NOMO-1 treated with DMSO at 0.1 percent for 48 hours (cell line): Measurements from ENCODE around the gene RSAD2.
"Not testable (repeated sequence)": the region's sequence is repeated elsewhere in the genome, so short reads cannot be mapped to it uniquely, and the experiment has no call there.

Experiments
- DNase-seq: peaks from one replicate; lab custom pipeline; 2025; ENCODE audit not compliant: unreplicated experiment; lab: John Stamatoyannopoulos, UW

Gene RSAD2

GRCh38 chr2:6923319-6923718, 45.7 kb downstream of the RSAD2 start:
- DNase-seq: no peak

- no peak for DNase-seq
Observed at GRCh38 chr2:6924101-6924923, 46.7 kb downstream of the RSAD2 start.

DNA sequence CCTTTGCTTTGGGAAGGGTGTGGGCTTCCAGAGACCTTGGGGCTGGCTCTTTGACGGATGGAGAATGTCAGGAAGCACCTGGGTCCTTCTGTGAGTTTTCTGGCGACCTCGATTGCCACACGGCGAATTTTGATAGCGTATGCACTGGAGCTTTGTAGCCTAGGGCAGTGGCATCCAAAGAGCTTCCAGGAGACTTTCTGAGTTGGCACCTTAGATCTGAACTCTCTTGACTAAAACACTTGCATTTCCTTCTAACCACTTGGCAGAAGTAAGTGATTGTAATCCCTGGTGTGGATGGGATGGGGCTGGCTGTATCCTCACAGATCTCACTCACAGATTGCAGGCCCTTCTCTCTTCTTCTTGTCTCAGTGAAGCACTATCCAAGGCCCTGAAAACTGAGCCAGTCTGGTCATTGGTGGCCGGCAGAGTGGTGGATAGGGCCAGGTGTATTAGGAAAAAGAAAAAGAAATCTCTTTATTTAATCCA, 47.4 kb downstream of the RSAD2 start:
- DNase-seq: no peak

DNA sequence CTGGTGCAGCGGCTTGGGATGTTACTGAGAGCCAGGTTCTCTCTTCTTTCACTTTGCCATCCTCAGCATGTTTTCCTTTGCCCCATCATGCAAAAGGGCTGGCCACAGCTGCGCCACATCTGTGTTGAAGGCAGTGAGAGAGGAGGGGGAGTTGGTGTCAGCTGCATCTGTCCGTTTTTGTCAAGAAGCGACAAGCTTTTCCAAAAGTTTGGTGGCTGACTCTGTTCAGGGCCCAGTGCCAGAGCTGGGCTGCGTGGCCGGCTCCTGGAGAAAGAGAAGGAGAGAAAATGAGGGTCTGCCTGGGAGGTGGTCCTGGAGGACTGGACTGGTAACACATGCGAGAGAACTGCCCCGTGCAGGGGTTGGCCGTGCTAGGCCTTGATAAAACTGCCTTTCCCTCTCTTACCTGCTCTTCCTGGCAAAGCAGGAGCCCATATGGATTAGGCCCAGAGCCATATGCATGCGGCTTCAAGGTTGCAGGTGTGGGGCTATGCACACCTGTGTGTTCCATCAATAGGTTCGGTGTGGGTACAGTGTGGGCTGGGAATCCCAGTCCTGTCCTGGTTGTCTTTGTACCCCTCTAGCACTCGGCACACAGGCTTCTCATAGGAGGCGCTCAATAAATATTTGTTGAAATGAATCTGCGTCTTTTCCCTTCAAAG, 48.6 kb downstream of the RSAD2 start:
- no peak for DNase-seq

- DNase-seq: no peak
Observed at GRCh38 chr2:6927186-6927585, 49.6 kb downstream of the RSAD2 start.

GRCh38 chr2:6927753-6928152, 50.2 kb downstream of the RSAD2 start:
- DNase-seq: no peak

DNA sequence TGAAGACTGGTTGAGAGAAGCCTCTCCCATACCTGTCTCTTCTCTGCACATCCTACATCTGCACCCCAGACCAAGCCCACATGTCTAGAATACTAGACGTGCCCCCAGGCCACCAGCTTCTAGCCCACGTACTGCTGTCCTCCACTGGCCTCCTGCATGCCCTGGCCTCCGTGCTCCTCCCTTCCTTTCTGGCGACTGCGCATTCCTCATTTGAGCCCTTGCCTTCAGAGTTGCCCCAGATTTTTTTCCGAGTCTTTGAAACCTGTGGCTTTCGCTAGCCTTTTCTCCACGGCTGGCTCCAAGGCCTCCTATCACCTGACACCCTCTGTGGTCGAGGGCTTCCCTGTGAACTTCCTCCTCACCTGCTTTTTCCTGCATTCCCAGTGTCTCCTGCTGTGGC, 50.9 kb downstream of the RSAD2 start:
- no peak for DNase-seq

DNA sequence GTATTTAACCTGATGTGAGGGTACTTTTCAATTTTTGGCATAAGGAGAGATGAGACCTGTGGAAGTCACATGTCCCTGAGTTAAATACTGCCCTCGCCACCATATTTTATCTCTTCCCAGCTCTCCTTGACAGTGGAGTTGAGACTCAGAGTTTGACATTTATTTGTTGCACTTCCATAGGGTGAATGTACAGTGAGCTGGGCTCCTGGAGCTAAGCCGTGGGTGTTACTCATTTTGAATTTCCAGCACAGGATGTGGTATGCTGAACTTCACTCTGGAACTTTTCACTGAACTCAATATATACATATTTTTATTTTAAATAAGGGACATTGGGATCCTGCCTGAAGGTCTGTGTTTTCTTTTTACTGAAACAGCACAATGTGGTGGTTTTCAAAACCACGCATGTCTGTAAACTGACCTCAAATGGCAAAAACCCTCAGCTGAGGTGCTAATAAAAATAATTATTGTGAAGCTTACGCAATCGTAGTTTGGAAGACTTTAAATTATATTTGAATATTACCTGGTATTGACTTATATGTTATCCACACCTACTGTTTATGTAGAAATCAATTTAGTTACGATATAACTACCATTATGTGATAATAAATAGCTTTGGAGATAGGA, 51.7 kb downstream of the RSAD2 start:
- no peak for DNase-seq

GRCh38 chr2:6930923-6931647, 53.5 kb downstream of the RSAD2 start:
- no peak for DNase-seq

DNA sequence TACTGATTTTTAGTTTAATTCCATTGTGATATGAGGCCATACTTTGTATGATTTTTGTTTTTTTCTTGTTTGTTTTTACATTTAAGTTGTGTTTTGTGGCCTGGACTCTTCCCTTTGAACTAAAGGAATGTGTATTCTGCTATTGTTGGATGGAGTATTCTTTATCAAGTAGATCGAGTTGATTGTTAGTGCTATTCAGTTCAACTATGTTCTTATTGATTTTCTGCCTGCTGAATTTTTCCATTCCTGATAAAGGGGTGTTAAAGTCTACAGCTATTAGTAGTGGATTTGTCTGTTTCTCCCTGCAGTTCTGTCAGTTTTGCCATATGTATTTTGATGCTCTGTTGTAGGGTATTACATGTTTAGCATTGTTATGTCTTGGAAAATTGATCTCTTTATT, 54.2 kb downstream of the RSAD2 start:
- DNase-seq: no peak

GRCh38 chr2:6932206-6932605, 54.6 kb downstream of the RSAD2 start:
- DNase-seq: no peak

GRCh38 chr2:6932828-6933227, 55.3 kb downstream of the RSAD2 start:
- DNase-seq: no peak

DNA sequence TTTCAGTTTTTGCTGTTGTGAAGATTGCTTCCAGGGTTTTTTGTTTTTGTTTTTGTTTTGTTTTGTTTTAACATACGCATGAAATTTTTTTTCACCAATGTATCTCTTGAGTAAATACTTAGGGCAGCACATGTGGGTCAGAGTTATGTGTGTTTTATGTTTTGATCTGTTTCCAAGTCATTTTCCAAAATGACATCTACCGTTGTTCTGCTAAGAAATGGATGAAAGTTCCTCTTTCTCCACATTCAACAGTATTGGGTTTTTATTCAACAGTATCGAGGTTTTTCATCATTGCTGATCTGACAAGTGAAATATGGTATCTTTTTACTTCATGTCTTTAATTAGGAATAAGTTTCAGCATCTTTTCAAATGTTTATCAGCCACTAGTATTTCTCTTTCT, 56.3 kb downstream of the RSAD2 start:
- DNase-seq: peak; percentile 18

- peak; percentile 48 for DNase-seq
Observed at GRCh38 chr2:6934345-6934744, 56.8 kb downstream of the RSAD2 start.

- DNase-seq: peak; percentile 39
Observed at GRCh38 chr2:6934758-6935651, 57.4 kb downstream of the RSAD2 start.

DNA sequence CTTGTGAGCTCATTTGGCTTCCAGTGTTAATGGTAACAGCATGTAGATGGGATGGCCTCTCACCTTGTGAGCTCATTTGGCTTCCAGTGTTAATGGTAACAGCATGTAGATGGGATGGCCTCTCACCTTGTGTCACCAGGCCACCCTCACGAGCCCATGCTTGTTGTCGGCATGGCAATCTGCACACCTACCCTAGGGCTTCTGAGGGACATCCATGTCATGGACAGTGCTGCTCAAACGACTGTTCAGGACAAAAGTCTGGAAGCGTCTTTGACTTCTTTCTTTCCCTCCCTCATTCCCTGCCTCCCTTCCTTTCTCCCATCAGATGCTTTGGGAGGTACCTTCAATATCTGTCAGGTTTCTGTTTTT, 58.1 kb downstream of the RSAD2 start:
- DNase-seq: not testable (repeated sequence)

- no peak for DNase-seq
Observed at GRCh38 chr2:6937157-6937556, 59.6 kb downstream of the RSAD2 start.

- DNase-seq: no peak
Observed at GRCh38 chr2:6937582-6937981, 60.0 kb downstream of the RSAD2 start.

DNA sequence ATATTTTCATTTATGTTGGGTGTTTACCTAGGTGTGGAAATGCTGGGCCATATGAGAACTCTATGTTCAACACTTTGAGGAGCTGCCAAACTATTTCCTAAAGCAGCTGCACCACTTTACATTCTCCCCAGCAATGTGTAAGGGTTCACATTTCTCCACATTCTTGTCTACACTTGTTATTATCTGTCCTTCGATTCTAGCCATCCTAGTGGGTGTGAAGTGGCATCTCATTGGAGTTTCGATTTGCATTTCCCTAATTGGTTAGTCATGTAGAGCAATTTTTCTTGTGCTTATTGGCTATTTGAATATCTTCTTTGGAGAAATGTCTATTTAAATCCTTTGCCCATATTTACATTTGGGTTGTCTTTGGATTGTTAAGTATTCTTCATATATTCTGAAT, 61.5 kb downstream of the RSAD2 start:
- no peak for DNase-seq

- no peak for DNase-seq
Observed at GRCh38 chr2:6940820-6941219, 63.2 kb downstream of the RSAD2 start.
